Right atrium auricular region (tissue), 2 donors: ENCODE data around the gene ELOB. TPM values are rescaled to one million over a fixed set of nuclear protein-coding genes. Genes with fewer than 3 reads are reported as not detected.

ENCODE experiments used
- DNase-seq: peaks from one replicate; pipeline ENCODE4 v3.0.0-alpha.2; 2019; ENCODE audit warnings: low spot score
- H3K27ac ChIP-seq, 2 donors: fragments of 200-600 bp; sonication (generic); 1 replicate in 1 of 2; 2 replicates in 1 of 2; pipeline ENCODE4 v1.5.1; 2016 to 2019
- H3K27me3 ChIP-seq, 2 donors: fragments of 200-600 bp; sonication (generic); one replicate each; pipeline versions ENCODE4 v1.5.1 to v1.6.0; 2017 to 2019
- H3K36me3 ChIP-seq: fragments of 200-600 bp; sonication (generic); one replicate; pipeline ENCODE4 v1.5.1; 2016
- H3K4me1 ChIP-seq, 2 donors: fragments of 200-600 bp; sonication (generic); one replicate each; pipeline versions ENCODE4 v1.5.1 to v1.6.0; 2017 to 2019
- H3K4me3 ChIP-seq, 2 donors: fragments of 200-600 bp; sonication (generic); 1 replicate in 1 of 2; 2 replicates in 1 of 2; pipeline ENCODE4 v1.5.1; 2017 to 2019; ENCODE audit warnings: mild to moderate bottlenecking in 1 of 2, moderate library complexity in 1 of 2
- H3K9me3 ChIP-seq, 2 donors: fragments of 200-600 bp; sonication (generic); one replicate each; pipeline ENCODE4 v1.5.1; 2019
- CTCF ChIP-seq, 2 donors: fragments of 200-600 bp; sonication (generic); IDR thresholded peaks; one replicate each; pipeline ENCODE4 v1.5.1; 2019; ENCODE audit warnings: antibody characterized with exemption in 2 of 2
- total RNA-seq, 2 donors: library from RNA; depleted of rRNA; stranded (reverse); fragments of >200 nt; gene quantifications; one replicate each; pipeline ENCODE4 v1.1.0, GENCODE V29; 2016

ELOB gene
- total RNA-seq, 2 donors from 2014 or later, result 408 to 856 TPM

- no peaks in the 10 kb centered on the region for H3K27me3 ChIP-seq
- DNase-seq, result no peak
- TF ChIP-seq CTCF (IDR thresholded peaks at IDR 0.05), result no peak
- peaks cover 0 to 18% of the 10 kb centered on the region in 2 donors for H3K9me3 ChIP-seq
- no peak overlapping the region for H3K27ac ChIP-seq
- no peaks in the 10 kb centered on the region for H3K4me1 ChIP-seq
- H3K36me3 ChIP-seq, result no peaks in the 10 kb centered on the region
- no peak overlapping the region for H3K4me3 ChIP-seq
Observed at GRCh38 chr16:2806286-2806685, 29.2 kb upstream of the ELOB start.

GRCh38 chr16:2804728-2805127 is 27.6 kb upstream of the ELOB start:
- no peak for DNase-seq
- Histone ChIP-seq H3K27ac (no peak overlapping the region), H3K9me3 (peaks cover 0 to 18% of the 10 kb centered on the region in 2 donors), H3K36me3 (no peaks in the 10 kb centered on the region), H3K4me1 (no peaks in the 10 kb centered on the region), H3K27me3 (no peaks in the 10 kb centered on the region), H3K4me3 (no peak overlapping the region)
- TF ChIP-seq CTCF (IDR thresholded peaks at IDR 0.05), result no peak

GRCh38 chr16:2803545-2804195 is 26.6 kb upstream of the ELOB start:
- no peak for TF ChIP-seq CTCF (IDR thresholded peaks at IDR 0.05)
- Histone ChIP-seq H3K4me1 (no peaks in the 10 kb centered on the region), H3K9me3 (peaks cover 0 to 18% of the 10 kb centered on the region in 2 donors), H3K27ac (no peak overlapping the region), H3K27me3 (no peaks in the 10 kb centered on the region), H3K4me3 (no peak overlapping the region), H3K36me3 (no peaks in the 10 kb centered on the region)
- DNase-seq, result no peak

- H3K4me1 ChIP-seq, result no peaks in the 10 kb centered on the region
- H3K4me3 ChIP-seq, result no peak overlapping the region
- no peak for DNase-seq
- no peak overlapping the region for H3K27ac ChIP-seq
- peaks cover 0 to 18% of the 10 kb centered on the region in 2 donors for H3K9me3 ChIP-seq
- H3K27me3 ChIP-seq, result no peaks in the 10 kb centered on the region
- no peaks in the 10 kb centered on the region for H3K36me3 ChIP-seq
- TF ChIP-seq CTCF (IDR thresholded peaks at IDR 0.05), result no peak
Observed at GRCh38 chr16:2799859-2800226, 22.8 kb upstream of the ELOB start.

- no peak for TF ChIP-seq CTCF (IDR thresholded peaks at IDR 0.05)
- H3K4me1 ChIP-seq, result no peaks in the 10 kb centered on the region
- H3K4me3 ChIP-seq, result no peak overlapping the region
- no peaks in the 10 kb centered on the region for H3K36me3 ChIP-seq
- H3K27me3 ChIP-seq, result no peaks in the 10 kb centered on the region
- peaks cover 0 to 16% of the 10 kb centered on the region in 2 donors for H3K9me3 ChIP-seq
- no peak overlapping the region for H3K27ac ChIP-seq
- no peak for DNase-seq
Observed at GRCh38 chr16:2799205-2799858, 22.3 kb upstream of the ELOB start.
